ENCODE results near the gene MRM3.
A peak's percentile ranks its signal among the peaks of the same experiment; 100 is the strongest.
"Not testable (repeated sequence)": the region's sequence is repeated elsewhere in the genome, so short reads cannot be mapped to it uniquely, and the experiment has no call there.

The MRM3 gene

DNA sequence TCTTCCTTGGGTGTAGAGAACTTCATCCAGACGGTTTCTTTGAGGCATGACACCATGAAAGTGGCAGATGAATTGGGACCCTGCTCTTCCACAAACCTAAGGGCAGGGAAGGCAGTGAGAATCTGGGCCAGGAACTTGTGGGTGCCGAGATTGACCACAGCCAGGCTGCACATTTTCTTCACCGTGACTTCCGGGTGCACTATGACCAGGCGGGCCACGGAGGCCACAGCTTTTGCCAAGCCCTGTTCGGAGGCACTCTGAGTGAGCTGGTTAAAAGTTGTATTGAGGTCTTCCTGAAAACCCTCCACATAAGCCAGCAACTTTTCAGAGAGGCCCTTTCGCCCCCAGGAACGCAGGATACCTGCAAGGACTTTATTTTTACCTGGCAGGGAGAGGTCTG lies 36.0 kb upstream of the MRM3 start:
- Histone ChIP-seq H3K36me3 (ENCODE audit: control insufficient read depth, insufficient read depth, low read length) (peaks cover 86% of the 10 kb centered on the region), H3K9ac (ENCODE audit: low read length) (no peak overlapping the region), H3K27me3 (ENCODE audit: control insufficient read depth, insufficient read depth, low read length) (no peaks in the 10 kb centered on the region), H3K27ac (ENCODE audit: low read depth, low read length) (no peak overlapping the region), H3K4me1 (ENCODE audit: control insufficient read depth, insufficient read depth, low read length) (0 out of 2 replicates have a peak, but pooled peaks cover 3% of the 10 kb centered on the region), H3K4me3 (ENCODE audit: low read depth, low read length) (no peak overlapping the region), H3K9me3 (ENCODE audit: control insufficient read depth, insufficient read depth, low read depth, low read length) (peaks cover 17% of the 10 kb centered on the region)

DNA sequence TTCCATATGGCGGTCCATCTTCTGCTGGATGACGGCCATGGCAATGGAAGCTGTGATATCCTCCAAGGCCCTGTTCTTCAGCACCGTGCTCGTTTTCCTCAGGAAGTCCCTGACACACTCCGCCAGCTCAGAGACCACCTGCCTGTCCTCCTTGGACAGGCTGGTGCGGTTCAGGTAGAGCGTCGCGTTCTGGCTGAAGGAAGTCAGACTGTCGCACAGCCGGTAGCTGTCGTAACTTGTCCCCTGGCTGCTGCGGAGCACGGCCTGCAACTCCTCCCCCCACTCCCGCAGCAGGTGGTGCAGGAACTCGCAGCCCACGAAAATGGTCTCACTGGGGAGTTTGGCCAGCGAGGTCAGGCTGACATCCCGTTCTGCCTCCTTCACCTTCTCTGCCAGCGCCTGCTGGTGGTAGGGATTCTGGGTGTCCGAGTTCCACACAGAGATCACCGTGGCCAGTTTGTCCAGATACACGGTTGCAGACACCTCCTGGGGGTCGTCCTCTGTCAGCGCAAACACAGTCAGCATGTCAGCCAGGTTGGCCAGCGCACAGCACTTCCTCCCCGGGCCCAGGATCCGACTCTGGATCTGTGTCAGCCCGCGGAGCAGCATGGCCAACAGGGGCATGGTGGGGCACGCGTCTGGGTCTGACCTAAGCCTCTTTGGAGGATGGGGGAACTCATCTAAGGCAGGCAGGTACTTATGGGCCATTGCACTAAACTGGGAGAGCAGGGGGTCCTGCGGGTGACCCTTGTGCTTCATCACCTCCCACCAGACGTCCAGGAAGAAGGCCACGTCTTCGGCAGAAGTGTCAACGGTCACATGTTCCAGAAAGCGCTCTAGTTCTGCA lies 35.1 kb upstream of the MRM3 start:
- peaks cover 77% of the 10 kb centered on the region for H3K36me3 ChIP-seq (ENCODE audit: control insufficient read depth, insufficient read depth, low read length)
- 0 out of 2 replicates have a peak, but pooled peaks cover 3% of the 10 kb centered on the region for H3K4me1 ChIP-seq (ENCODE audit: control insufficient read depth, insufficient read depth, low read length)
- H3K9me3 ChIP-seq (ENCODE audit: control insufficient read depth, insufficient read depth, low read depth, low read length): peaks cover 17% of the 10 kb centered on the region
- no peak overlapping the region for H3K4me3 ChIP-seq (ENCODE audit: low read depth, low read length)
- H3K9ac ChIP-seq (ENCODE audit: low read length): no peak overlapping the region
- no peak overlapping the region for H3K27ac ChIP-seq (ENCODE audit: low read depth, low read length)
- H3K27me3 ChIP-seq (ENCODE audit: control insufficient read depth, insufficient read depth, low read length): no peaks in the 10 kb centered on the region

DNA sequence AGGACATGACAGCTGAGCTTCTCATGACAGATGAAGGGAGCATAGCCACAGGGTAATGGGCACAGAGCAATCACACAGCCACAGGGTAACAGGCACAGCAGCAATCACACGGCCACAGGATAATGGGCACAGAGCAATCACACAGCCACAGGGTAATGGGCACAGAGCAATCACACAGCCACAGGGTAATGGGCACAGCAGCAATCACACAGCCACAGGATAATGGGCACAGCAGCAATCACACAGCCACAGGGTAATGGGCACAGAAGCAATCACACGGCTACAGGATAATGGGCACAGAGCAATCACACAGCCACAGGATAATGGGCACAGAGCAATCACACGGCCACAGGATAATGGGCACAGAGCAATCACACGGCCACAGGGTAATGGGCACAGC lies 33.5 kb upstream of the MRM3 start:
- H3K36me3 ChIP-seq (ENCODE audit: control insufficient read depth, insufficient read depth, low read length): peaks cover 62% of the 10 kb centered on the region
- H3K27me3 ChIP-seq (ENCODE audit: control insufficient read depth, insufficient read depth, low read length): not testable (repeated sequence)

DNA sequence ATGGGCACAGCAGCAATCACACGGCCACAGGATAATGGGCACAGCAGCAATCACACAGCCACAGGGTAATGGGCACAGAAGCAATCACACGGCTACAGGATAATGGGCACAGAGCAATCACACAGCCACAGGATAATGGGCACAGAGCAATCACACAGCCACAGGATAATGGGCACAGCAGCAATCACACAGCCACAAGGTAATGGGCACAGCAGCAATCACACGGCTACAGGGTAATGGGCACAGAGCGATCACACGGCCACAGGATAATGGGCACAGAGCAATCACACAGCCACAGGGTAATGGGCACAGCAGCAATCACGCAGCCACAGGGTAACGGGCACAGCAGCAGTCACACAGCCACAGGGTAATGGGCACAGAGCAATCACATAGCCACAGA lies 32.8 kb upstream of the MRM3 start:
- H3K27me3 ChIP-seq (ENCODE audit: control insufficient read depth, insufficient read depth, low read length); H3K9ac ChIP-seq (ENCODE audit: low read length); H3K27ac ChIP-seq (ENCODE audit: low read depth, low read length); H3K4me3 ChIP-seq (ENCODE audit: low read depth, low read length); H3K4me1 ChIP-seq (ENCODE audit: control insufficient read depth, insufficient read depth, low read length): not testable (repeated sequence)
- H3K36me3 ChIP-seq (ENCODE audit: control insufficient read depth, insufficient read depth, low read length): peaks cover 54% of the 10 kb centered on the region
- peaks cover 17% of the 10 kb centered on the region for H3K9me3 ChIP-seq (ENCODE audit: control insufficient read depth, insufficient read depth, low read depth, low read length)

More for the DNA sequence above, 33.5 kb upstream of the MRM3 start:
- H3K9me3 ChIP-seq (ENCODE audit: control insufficient read depth, insufficient read depth, low read depth, low read length): peaks cover 17% of the 10 kb centered on the region
- not testable (repeated sequence) for H3K4me1 ChIP-seq (ENCODE audit: control insufficient read depth, insufficient read depth, low read length); H3K9ac ChIP-seq (ENCODE audit: low read length); H3K27ac ChIP-seq (ENCODE audit: low read depth, low read length); H3K4me3 ChIP-seq (ENCODE audit: low read depth, low read length)

GRCh38 chr17:750431-751037 lies 31.6 kb upstream of the MRM3 start:
- no peak overlapping the region for H3K9ac ChIP-seq (ENCODE audit: low read length)
- H3K9me3 ChIP-seq (ENCODE audit: control insufficient read depth, insufficient read depth, low read depth, low read length): peaks cover 17% of the 10 kb centered on the region
- no peak overlapping the region for H3K27ac ChIP-seq (ENCODE audit: low read depth, low read length)
- H3K36me3 ChIP-seq (ENCODE audit: control insufficient read depth, insufficient read depth, low read length): peaks cover 43% of the 10 kb centered on the region
- no peaks in the 10 kb centered on the region for H3K27me3 ChIP-seq (ENCODE audit: control insufficient read depth, insufficient read depth, low read length)
- peaks cover 7% of the 10 kb centered on the region; the same call in 1 of the 2 replicates for H3K4me1 ChIP-seq (ENCODE audit: control insufficient read depth, insufficient read depth, low read length)
- H3K4me3 ChIP-seq (ENCODE audit: low read depth, low read length): peak overlapping the region; percentile 86

- Histone ChIP-seq H3K36me3 (ENCODE audit: control insufficient read depth, insufficient read depth, low read length) (peaks cover 36% of the 10 kb centered on the region), H3K27ac (ENCODE audit: low read depth, low read length) (peak overlapping the region; percentile 74; the same call in 1 of the 2 replicates), H3K27me3 (ENCODE audit: control insufficient read depth, insufficient read depth, low read length) (no peaks in the 10 kb centered on the region), H3K9me3 (ENCODE audit: control insufficient read depth, insufficient read depth, low read depth, low read length) (peaks cover 17% of the 10 kb centered on the region), H3K4me3 (ENCODE audit: low read depth, low read length) (peak overlapping the region; percentile 86), H3K9ac (ENCODE audit: low read length) (peak overlapping the region; percentile 91), H3K4me1 (ENCODE audit: control insufficient read depth, insufficient read depth, low read length) (peaks cover 12% of the 10 kb centered on the region; the same call in 1 of the 2 replicates)
Observed at GRCh38 chr17:751269-752001, 30.7 kb upstream of the MRM3 start.

DNA sequence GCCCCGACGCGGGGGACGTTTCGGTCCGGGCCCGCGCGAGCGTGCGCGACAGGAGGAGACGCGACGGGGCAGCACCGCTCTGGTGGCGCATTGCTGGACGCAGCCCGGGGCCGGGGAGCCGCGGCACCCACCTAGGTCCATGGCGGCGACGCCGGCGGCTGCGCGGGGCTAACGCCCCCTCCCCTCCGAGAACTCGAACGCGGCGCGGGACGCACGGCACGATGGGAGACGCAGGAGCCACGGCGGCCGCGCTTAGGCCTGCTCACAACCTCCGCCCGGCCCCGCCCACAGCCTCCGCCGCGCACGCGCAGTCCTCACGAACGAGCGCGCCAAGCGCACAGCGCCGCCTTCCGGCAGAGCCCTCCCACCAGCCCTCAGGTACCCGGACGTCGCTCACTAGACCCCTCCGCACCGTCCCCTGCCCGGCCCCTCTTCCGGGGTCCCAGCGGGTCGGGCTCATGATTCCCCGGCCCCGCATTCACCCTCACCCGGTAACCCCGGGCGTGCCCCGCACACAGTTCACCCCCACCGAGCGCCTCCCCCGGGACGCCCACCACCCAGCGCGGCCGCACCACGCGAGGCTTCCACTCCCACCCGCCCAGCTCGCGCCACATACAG lies 30.0 kb upstream of the MRM3 start, which contains the start of gene GEMIN4:
Gene GEMIN4 (minus strand): TSS at position 263 of the 618 bp plus-strand sequence. CDS start 122 bp downstream, at position 141.
- H3K4me3 ChIP-seq (ENCODE audit: low read depth, low read length): peak within 1 kb of the TSS; percentile 86
- peak within 1 kb of the TSS; percentile 74; the same call in 1 of the 2 replicates for H3K27ac ChIP-seq (ENCODE audit: low read depth, low read length)
- peak within 1 kb of the TSS; percentile 91 for H3K9ac ChIP-seq (ENCODE audit: low read length)
- H3K27me3 ChIP-seq (ENCODE audit: control insufficient read depth, insufficient read depth, low read length): no peaks in the 10 kb centered on the region
- peaks cover 17% of the 10 kb centered on the region for H3K9me3 ChIP-seq (ENCODE audit: control insufficient read depth, insufficient read depth, low read depth, low read length)
- H3K4me1 ChIP-seq (ENCODE audit: control insufficient read depth, insufficient read depth, low read length): peaks cover 12% of the 10 kb centered on the region; the same call in 1 of the 2 replicates
- peaks cover 36% of the 10 kb centered on the region for H3K36me3 ChIP-seq (ENCODE audit: control insufficient read depth, insufficient read depth, low read length)

- H3K4me1 ChIP-seq (ENCODE audit: control insufficient read depth, insufficient read depth, low read length): peaks cover 12% of the 10 kb centered on the region; the same call in 1 of the 2 replicates
- peak overlapping the region; percentile 86 for H3K4me3 ChIP-seq (ENCODE audit: low read depth, low read length)
- peaks cover 33% of the 10 kb centered on the region for H3K36me3 ChIP-seq (ENCODE audit: control insufficient read depth, insufficient read depth, low read length)
- H3K9ac ChIP-seq (ENCODE audit: low read length): peak overlapping the region; percentile 76
- no peaks in the 10 kb centered on the region for H3K27me3 ChIP-seq (ENCODE audit: control insufficient read depth, insufficient read depth, low read length)
- H3K9me3 ChIP-seq (ENCODE audit: control insufficient read depth, insufficient read depth, low read depth, low read length): peaks cover 17% of the 10 kb centered on the region
- peak overlapping the region; percentile 56; the same call in 1 of the 2 replicates for H3K27ac ChIP-seq (ENCODE audit: low read depth, low read length)
Observed at GRCh38 chr17:752620-753219, 29.4 kb upstream of the MRM3 start.

DNA sequence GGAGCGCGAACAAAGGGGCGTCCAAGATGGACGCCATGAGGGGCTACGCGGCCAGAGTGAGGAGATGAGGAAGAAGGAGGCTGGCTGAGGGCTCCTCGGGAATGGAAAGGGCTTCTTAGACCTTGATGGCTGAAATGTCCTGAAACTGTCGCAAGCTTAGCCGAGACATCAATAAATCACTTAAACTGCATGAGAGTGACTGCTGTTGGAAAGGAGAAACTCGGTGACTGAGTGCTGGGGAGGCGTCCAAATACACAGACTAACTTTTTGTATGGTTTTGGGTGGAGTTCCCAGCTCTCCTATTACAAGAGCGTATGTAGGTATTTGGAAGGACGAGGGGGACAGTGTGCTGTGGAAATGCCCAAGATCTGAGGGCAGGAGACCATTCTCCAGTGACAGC lies 28.7 kb upstream of the MRM3 start:
- no peak overlapping the region for H3K9ac ChIP-seq (ENCODE audit: low read length)
- H3K4me3 ChIP-seq (ENCODE audit: low read depth, low read length): no peak overlapping the region
- H3K9me3 ChIP-seq (ENCODE audit: control insufficient read depth, insufficient read depth, low read depth, low read length): peaks cover 13% of the 10 kb centered on the region
- H3K4me1 ChIP-seq (ENCODE audit: control insufficient read depth, insufficient read depth, low read length): peaks cover 12% of the 10 kb centered on the region; the same call in 1 of the 2 replicates
- peaks cover 33% of the 10 kb centered on the region for H3K36me3 ChIP-seq (ENCODE audit: control insufficient read depth, insufficient read depth, low read length)
- H3K27ac ChIP-seq (ENCODE audit: low read depth, low read length): no peak overlapping the region
- H3K27me3 ChIP-seq (ENCODE audit: control insufficient read depth, insufficient read depth, low read length): no peaks in the 10 kb centered on the region

GRCh38 chr17:755319-755961 lies 26.7 kb upstream of the MRM3 start:
- not testable (repeated sequence) for H3K27me3 ChIP-seq (ENCODE audit: control insufficient read depth, insufficient read depth, low read length); H3K9me3 ChIP-seq (ENCODE audit: control insufficient read depth, insufficient read depth, low read depth, low read length); H3K4me3 ChIP-seq (ENCODE audit: low read depth, low read length)
- Histone ChIP-seq H3K4me1 (ENCODE audit: control insufficient read depth, insufficient read depth, low read length) (peaks cover 12% of the 10 kb centered on the region; the same call in 1 of the 2 replicates), H3K9ac (ENCODE audit: low read length) (peak overlapping the region; percentile 38), H3K27ac (ENCODE audit: low read depth, low read length) (peak overlapping the region; percentile 79; the same call in 1 of the 2 replicates), H3K36me3 (ENCODE audit: control insufficient read depth, insufficient read depth, low read length) (peaks cover 36% of the 10 kb centered on the region)

Measured in HUES6 (cell line).